HG02885 (cell line): Measurements from ENCODE around the gene ING5.

ENCODE experiments used
- ATAC-seq: cut with Tn5 transposase; IDR thresholded peaks from one replicate; pipeline ENCODE4 v1.9.1; 2021; ENCODE audit warnings: mild to moderate bottlenecking; ENCODE audit not compliant: unreplicated experiment, poor library complexity

The ING5 gene

GRCh38 chr2:241773511-241774418, 71.9 kb downstream of the ING5 start:
- ATAC-seq = no peak

GRCh38 chr2:241774419-241775222, 72.8 kb downstream of the ING5 start:
- no peak for ATAC-seq

- ATAC-seq = no peak
These were observed 73.7 kb downstream of the ING5 start for GRCh38 chr2:241775223-241776177.

- no peak for ATAC-seq
These were observed 74.7 kb downstream of the ING5 start, which contains the start of gene GAL3ST2 for GRCh38 chr2:241776336-241777169. Gene GAL3ST2, plus strand, starts transcription at chr2:241776822. Its CDS starts 134 bp downstream, at chr2:241776956.

GRCh38 chr2:241777170-241777685, 75.4 kb downstream of the ING5 start:
- ATAC-seq = no peak

- ATAC-seq = no peak
These were observed 76.1 kb downstream of the ING5 start for GRCh38 chr2:241777686-241778627.
